Cardiac fibroblast (primary cell): ENCODE data around the gene FKBP6.
"Not testable (repeated sequence)": the region's sequence is repeated elsewhere in the genome, so short reads cannot be mapped to it uniquely, and the experiment has no call there.

ENCODE experiments used
- DNase-seq, 2 donors: peaks; one replicate each; pipeline versions ENCODE4 v3.0.0 to v3.0.0-alpha.2; 2010; ENCODE audit warnings: low read depth in 2 of 2
- H3K4me3 ChIP-seq, 2 donors: replicated peaks in 1 of 2; 1 replicate in 1 of 2; 2 replicates in 1 of 2; pipeline ENCODE4 v1.5.1; 2011; ENCODE audit warnings: low read depth in 2 of 2, low read length in 2 of 2, mild to moderate bottlenecking in 2 of 2, moderate library complexity in 1 of 2
- TF ChIP-seq, protein P1 (sequence below): IDR thresholded peaks from one replicate; pipeline ENCODE4 v1.5.1; 2011; ENCODE audit warnings: low read depth, mild to moderate bottlenecking, low read length, inconsistent platforms

The FKBP6 gene, protein sequence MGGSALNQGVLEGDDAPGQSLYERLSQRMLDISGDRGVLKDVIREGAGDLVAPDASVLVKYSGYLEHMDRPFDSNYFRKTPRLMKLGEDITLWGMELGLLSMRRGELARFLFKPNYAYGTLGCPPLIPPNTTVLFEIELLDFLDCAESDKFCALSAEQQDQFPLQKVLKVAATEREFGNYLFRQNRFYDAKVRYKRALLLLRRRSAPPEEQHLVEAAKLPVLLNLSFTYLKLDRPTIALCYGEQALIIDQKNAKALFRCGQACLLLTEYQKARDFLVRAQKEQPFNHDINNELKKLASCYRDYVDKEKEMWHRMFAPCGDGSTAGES

DNA sequence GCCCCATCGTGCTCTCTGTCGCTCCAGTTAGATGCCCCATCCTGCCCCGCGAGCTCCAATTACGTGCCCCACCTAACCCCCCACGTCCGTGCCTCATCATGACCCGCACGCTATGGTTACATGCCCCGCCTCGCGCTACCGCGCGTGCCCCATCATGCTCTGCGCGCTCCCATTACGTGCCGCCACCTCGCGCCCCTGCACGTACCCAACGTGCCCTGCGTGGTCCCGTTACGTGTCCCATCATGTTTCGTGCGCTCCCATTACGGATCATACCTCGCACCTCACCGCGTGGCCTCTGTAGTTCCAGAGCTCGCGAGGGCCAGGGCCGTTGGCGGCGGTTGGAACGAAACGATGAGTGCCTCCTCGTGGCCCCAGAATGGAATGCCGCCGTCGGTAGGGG lies at the start of gene FKBP6, which contains the start of gene TRIM50:
TSS of gene FKBP6 (plus strand) at position 240 of the 400 bp plus-strand sequence. CDS start 268 bp downstream, outside the sequence.
TSS of gene TRIM50 (minus strand) at position 161 of the 400 bp plus-strand sequence. CDS start 3,295 bp downstream, outside the sequence.
- DNase-seq = not testable (repeated sequence)

DNA sequence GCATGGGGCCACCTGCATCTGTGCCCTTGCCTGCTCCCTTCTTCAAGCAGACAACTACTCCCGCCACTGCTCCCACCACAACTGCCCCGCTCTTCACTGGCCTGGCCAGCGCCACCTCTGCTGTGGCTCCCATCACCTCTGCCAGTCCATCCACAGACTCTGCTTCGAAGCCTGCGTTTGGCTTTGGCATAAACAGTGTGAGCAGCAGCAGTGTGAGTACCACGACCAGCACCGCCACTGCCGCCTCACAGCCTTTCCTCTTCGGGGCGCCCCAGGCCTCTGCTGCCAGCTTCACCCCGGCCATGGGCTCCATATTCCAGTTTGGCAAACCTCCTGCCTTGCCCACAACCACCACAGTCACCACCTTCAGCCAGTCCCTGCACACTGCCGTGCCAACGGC lies 30.7 kb upstream of the FKBP6 start:
- not testable (repeated sequence) for DNase-seq, H3K4me3 ChIP-seq

More for the DNA sequence above, at the start of gene FKBP6, which contains the start of gene TRIM50:
- H3K4me3 ChIP-seq = not testable (repeated sequence)

DNA sequence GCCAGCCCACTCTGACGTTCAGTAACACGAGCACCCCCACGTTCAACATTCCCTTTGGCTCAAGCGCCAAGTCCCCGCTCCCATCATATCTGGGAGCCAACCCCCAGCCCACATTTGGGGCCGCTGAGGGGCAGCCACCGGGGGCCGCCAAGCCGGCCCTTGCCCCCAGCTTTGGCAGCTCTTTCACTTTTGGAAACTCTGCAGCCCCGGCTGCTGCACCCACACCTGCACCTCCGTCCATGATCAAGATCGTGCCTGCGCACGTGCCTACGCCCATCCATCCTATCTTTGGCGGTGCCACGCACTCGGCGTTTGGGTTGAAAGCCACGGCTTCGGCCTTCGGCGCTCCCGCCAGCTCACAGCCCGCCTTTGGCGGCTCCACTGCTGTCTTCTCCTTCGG lies 30.3 kb upstream of the FKBP6 start:
- DNase-seq, H3K4me3 ChIP-seq: not testable (repeated sequence)

DNA sequence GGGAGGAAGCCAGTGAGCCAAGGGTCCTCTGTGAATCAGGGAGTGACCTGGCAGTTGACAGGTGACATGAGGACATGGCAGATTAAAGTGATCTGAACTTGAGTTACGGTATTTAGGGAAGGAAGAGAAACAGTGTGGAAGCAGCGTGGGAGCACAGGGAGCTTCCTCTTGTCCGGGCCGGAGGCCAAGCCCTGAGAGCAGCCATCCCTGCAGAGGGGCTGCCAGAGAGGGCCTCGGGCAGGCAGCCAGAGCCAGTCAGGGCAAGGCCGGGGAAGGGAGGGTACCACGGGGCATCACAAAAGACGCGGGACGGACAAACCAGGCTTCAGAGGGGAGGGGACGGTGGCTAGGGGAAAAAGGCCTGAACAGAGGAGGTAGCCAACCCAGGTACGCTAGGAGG lies 28.1 kb upstream of the FKBP6 start:
- H3K4me3 ChIP-seq, DNase-seq: not testable (repeated sequence)

DNA sequence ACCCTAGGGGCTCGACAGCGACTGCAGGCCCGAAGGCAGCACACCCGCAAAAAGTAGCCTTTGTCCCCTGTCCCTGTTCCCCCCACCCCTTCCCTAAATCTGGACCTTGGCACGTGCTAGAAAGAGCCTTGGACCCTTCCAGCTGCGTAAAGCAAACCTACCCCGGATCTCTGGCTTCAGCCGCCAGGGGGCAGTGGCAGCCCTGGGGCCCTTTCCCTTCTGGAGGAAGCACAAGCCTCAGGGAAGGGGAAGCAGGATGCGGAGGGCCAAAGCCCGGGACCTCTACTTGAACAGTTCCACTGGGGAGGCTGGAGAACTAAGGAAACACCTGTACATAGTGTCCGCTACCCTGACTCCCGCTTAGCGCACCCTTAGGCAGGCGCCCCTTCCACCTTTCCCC lies 26.9 kb upstream of the FKBP6 start:
- DNase-seq, H3K4me3 ChIP-seq: not testable (repeated sequence)

DNA sequence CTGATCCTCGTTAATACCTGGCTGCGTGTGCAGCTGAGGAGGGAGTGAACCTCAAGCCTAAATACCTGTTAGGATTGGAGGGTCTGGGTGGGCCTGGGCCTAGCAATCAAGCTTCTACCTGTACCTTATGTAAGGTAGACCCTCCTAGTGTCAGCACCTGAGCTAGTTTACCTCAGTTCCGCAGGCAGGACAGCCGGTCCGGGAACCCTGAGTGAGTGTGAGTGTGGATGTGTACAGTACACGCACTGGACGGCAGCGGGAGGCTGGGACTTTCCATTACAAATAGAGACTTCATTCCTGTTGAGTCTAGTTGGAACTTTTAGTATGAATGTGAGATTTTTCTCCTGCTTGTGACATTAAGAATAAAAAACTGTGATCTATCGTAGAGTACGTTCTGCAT lies 25.1 kb upstream of the FKBP6 start:
- DNase-seq, H3K4me3 ChIP-seq: not testable (repeated sequence)

DNA sequence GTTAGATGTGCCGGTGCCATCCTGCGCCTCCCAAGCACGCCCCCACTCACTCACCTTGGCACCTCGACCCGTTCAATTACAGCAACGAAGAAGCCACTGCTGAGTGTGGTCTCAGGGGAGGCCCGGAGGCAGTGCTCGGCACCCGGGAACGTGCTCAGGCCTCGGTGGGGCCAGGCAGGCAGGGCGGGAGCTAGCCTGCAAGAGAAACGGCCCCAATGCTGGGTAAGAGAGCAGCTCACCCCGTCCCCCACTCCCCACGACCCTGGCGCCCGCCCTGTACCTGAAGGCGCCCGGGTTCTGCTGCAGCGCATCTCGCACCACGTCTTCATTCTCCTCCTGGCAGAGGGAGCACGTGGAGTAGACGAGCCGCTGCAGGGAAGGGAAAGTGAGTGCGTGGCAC lies 24.4 kb upstream of the FKBP6 start:
- no peak overlapping the region for H3K4me3 ChIP-seq
- DNase-seq = no peak
- TF ChIP-seq, protein P1, sequence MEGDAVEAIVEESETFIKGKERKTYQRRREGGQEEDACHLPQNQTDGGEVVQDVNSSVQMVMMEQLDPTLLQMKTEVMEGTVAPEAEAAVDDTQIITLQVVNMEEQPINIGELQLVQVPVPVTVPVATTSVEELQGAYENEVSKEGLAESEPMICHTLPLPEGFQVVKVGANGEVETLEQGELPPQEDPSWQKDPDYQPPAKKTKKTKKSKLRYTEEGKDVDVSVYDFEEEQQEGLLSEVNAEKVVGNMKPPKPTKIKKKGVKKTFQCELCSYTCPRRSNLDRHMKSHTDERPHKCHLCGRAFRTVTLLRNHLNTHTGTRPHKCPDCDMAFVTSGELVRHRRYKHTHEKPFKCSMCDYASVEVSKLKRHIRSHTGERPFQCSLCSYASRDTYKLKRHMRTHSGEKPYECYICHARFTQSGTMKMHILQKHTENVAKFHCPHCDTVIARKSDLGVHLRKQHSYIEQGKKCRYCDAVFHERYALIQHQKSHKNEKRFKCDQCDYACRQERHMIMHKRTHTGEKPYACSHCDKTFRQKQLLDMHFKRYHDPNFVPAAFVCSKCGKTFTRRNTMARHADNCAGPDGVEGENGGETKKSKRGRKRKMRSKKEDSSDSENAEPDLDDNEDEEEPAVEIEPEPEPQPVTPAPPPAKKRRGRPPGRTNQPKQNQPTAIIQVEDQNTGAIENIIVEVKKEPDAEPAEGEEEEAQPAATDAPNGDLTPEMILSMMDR = no peak

DNA sequence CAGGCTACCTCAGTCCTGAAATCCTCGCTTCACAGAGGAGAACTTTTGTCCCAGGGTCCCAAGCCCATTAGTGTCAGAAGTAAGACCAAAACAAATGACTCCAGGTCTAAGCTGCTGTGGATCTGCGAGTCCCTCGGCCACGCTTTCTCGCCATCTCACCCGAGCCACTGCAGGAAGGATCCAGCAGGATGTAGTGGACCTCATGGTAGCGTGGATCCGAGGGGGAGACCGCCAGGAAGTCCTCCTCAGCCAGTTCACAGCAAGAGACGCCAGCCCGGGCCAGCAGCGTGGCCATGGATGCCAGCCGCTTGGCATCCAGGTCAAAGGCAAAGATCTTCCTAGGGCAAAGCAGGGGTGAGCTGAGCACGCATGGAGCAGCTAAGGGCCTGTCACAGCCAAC lies 23.9 kb upstream of the FKBP6 start:
- TF ChIP-seq, protein P1 = no peak
- no peak for DNase-seq
- H3K4me3 ChIP-seq = no peak overlapping the region

DNA sequence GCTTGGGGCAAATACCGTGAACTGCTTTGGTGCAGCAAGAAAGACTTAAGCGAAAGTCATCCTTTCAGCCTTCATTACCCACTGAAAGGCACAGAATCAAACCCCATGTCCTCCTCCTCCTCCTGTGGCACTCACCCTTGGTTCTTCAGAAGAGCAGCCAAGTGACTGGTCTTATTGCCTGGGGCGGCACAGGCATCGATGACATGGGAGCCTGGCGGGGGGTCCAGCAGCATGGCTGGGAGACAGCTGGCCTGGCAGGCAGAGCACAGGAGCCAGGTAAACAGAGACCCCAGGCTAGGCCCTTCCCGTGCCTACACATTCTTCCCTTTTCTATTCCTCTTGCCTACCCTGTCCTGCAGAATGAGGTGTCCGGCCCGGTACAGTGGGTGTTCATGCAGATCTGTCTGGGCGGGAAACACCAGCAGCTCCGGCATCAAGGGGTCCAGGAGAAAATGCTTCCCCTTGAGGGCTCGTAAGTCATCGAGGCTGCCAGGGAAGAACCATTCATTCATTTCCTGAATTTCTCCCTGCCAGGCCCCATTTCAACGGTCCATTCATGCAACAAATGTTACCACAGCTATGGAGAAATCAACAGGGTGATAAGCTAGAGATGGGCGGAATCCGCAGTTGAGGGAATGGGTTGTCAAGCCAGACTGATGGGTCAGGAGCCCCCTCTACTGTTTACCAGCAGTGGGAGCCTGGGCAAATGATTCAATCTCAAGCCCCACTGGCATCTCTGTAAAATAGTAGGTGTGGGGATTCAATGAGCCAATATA lies 23.2 kb upstream of the FKBP6 start:
- not testable (repeated sequence) for H3K4me3 ChIP-seq

DNA sequence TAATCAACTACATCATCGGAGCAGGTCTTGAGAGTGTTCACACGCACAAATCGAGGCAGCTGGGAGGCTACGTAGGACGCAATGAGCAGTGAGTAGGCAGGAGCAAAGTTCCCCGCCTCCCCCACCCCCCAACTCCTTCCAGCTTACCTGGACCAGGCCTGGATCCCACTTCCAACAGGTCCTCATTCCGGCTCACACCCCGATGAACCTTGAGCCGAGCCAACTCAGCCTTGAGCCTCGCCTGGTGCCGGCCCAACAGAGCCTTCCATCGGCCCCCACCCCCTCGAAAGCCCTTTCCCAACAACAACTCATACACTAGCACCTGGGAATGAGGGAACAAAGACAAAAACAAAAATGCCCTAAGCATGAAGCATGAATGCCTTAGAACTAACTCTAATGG lies 20.5 kb upstream of the FKBP6 start:
- H3K4me3 ChIP-seq = no peak overlapping the region
- DNase-seq = no peak
- TF ChIP-seq, protein P1 = no peak

More for the DNA sequence above, 23.2 kb upstream of the FKBP6 start:
- not testable (repeated sequence) for DNase-seq
